SK-N-SH (cell line): ENCODE measurements around the gene NSUN7. TPM values are rescaled to one million over a fixed set of nuclear protein-coding genes. Genes with fewer than 3 reads are reported as not detected.

Source experiments
- CTCF ChIA-PET: fragments of 300-600, 350-600 bp; formaldehyde crosslinking; extraction: SDS; loops from one replicate; lab custom pipeline; 2021; lab: Yijun Ruan, JAX
- POLR2A ChIA-PET: fragments of 350-600 bp; sonication (Branson Sonifier 250); formaldehyde crosslinking; extraction: SDS; loops from one replicate; lab custom pipeline; 2020; ENCODE audit warnings: antibody characterized with exemption, inconsistent platforms; lab: Yijun Ruan, JAX
- DNase-seq: peaks from one replicate; pipeline ENCODE4 v3.0.0; 2012
- H2AFZ ChIP-seq: fragments of 200-600 bp; sonication (generic); 2 replicates; pipeline ENCODE4 v1.8.1; 2016; ENCODE audit warnings: antibody characterized with exemption, mild to moderate bottlenecking, low read depth
- H3F3A ChIP-seq: fragments of 200-600 bp; sonication (generic); replicated peaks from 2 replicates; pipeline ENCODE3; 2016; ENCODE audit warnings: antibody characterized with exemption, mild to moderate bottlenecking; ENCODE audit not compliant: insufficient read depth
- H3K27ac ChIP-seq, 2 experiments: fragments of 200-500 bp in 1 of 2; fragments of 200-600 bp in 1 of 2; sonication (Bioruptor generic) in 1 of 2; sonication (generic), shearing (Covaris generic) in 1 of 2; 2 replicates each; pipeline versions ENCODE4 v1.5.1 to v1.6.1; 2014 to 2016; ENCODE audit warnings: low read depth in 2 of 2, inconsistent platforms in 1 of 2, low read length in 1 of 2, mild to moderate bottlenecking in 1 of 2, mixed read lengths in 1 of 2
- H3K27me3 ChIP-seq: fragments of 200-600 bp; sonication (generic), shearing (Covaris generic); 2 replicates; pipeline ENCODE4 v1.6.1; 2016; ENCODE audit warnings: mixed run types; ENCODE audit not compliant: insufficient read depth
- H3K36me3 ChIP-seq, 2 experiments: fragments of 200-500 bp in 1 of 2; fragments of 200-600 bp in 1 of 2; sonication (Bioruptor generic) in 1 of 2; sonication (generic) in 1 of 2; replicated peaks in 1 of 2; 2 replicates each; pipeline versions ENCODE3 to v1.5.1; 2014 to 2016; ENCODE audit warnings: low read length in 1 of 2, mild to moderate bottlenecking in 1 of 2; ENCODE audit not compliant: insufficient read depth in 2 of 2, control insufficient read depth in 1 of 2
- H3K4me1 ChIP-seq, 2 experiments: fragments of 200-500 bp in 1 of 2; fragments of 200-600 bp in 1 of 2; sonication (Bioruptor generic) in 1 of 2; sonication (generic), shearing (Covaris generic) in 1 of 2; 2 replicates each; pipeline versions ENCODE4 v1.5.1 to v1.6.1; 2014 to 2016; ENCODE audit warnings: low read depth in 1 of 2, low read length in 1 of 2, mixed run types in 1 of 2; ENCODE audit not compliant: insufficient read depth in 2 of 2, control insufficient read depth in 1 of 2
- H3K4me2 ChIP-seq: fragments of 200-600 bp; sonication (generic), shearing (Covaris generic); 2 replicates; pipeline ENCODE4 v1.6.1; 2017; ENCODE audit warnings: mixed run types
- H3K4me3 ChIP-seq, 2 experiments: fragments of 200-500 bp in 1 of 2; fragments of 200-600 bp in 1 of 2; sonication (Bioruptor generic) in 1 of 2; sonication (generic), shearing (Covaris generic) in 1 of 2; 2 replicates each; pipeline versions ENCODE4 v1.5.1 to v1.8.1; 2014 to 2016; ENCODE audit warnings: low read depth in 2 of 2, inconsistent platforms in 1 of 2, low read length in 1 of 2, mild to moderate bottlenecking in 1 of 2, mixed read lengths in 1 of 2, moderate library complexity in 1 of 2
- H3K79me2 ChIP-seq: fragments of 200-600 bp; sonication (generic); 2 replicates; pipeline ENCODE4 v1.8.1; 2017; ENCODE audit warnings: mild to moderate bottlenecking; ENCODE audit not compliant: insufficient read depth
- H3K9ac ChIP-seq: fragments of 200-600 bp; sonication (generic); 2 replicates; pipeline ENCODE4 v1.6.1; 2017; ENCODE audit warnings: mixed run types
- H3K9me2 ChIP-seq: fragments of 200-600 bp; sonication (generic); 2 replicates; pipeline ENCODE4 v1.6.1; 2017; ENCODE audit warnings: mixed run types
- H3K9me3 ChIP-seq: fragments of 200-600 bp; sonication (generic); 2 replicates; pipeline ENCODE4 v1.6.1; 2017; ENCODE audit warnings: mixed run types, mild to moderate bottlenecking, moderate library complexity
- H4K20me1 ChIP-seq: fragments of 200-600 bp; sonication (generic); 2 replicates; pipeline ENCODE4 v1.6.1; 2017; ENCODE audit warnings: mild to moderate bottlenecking, mixed run types; ENCODE audit not compliant: insufficient read depth
- CTCF ChIP-seq: fragments of 200-600 bp; sonication (generic); IDR thresholded peaks from 2 replicates; pipeline ENCODE4 v1.6.1; 2017; ENCODE audit warnings: antibody characterized with exemption, mild to moderate bottlenecking, moderate library complexity
- ELF1 ChIP-seq: IDR thresholded peaks from 2 replicates; pipeline ENCODE4 v1.4.0; 2012
- EZH2phosphoT487 ChIP-seq: fragments of 200-600 bp; sonication (generic); IDR thresholded peaks from 2 replicates; pipeline ENCODE4 v1.6.1; 2017; ENCODE audit warnings: low read depth, mixed run types, mild to moderate bottlenecking, antibody characterized with exemption, moderate library complexity, borderline replicate concordance
- FOSL2 ChIP-seq: IDR thresholded peaks from 2 replicates; pipeline ENCODE4 v1.4.0; 2012; ENCODE audit warnings: low read depth, mild to moderate bottlenecking, moderate library complexity, borderline replicate concordance
- FOXJ3 ChIP-seq: sonication (generic); formaldehyde crosslinking; IDR thresholded peaks from 2 replicates; pipeline ENCODE4 v1.5.1; 2020; ENCODE audit warnings: mild to moderate bottlenecking, missing genetic modification reagents
- GABPA ChIP-seq: IDR thresholded peaks from 2 replicates; pipeline ENCODE4 v1.4.0; 2012; ENCODE audit warnings: low read depth, mild to moderate bottlenecking
- IRF3 ChIP-seq: fragments of 150-350 bp; IDR thresholded peaks from 2 replicates; pipeline ENCODE4 v1.6.1; 2016; ENCODE audit warnings: mild to moderate bottlenecking, low read depth, low read length
- PBX3 ChIP-seq: IDR thresholded peaks from 2 replicates; pipeline ENCODE4; 2012
- RAD21 ChIP-seq: IDR thresholded peaks from 2 replicates; pipeline ENCODE4 v1.6.1; 2012; ENCODE audit warnings: mild to moderate bottlenecking, low read length
- RCOR1 ChIP-seq: fragments of 150-350 bp; IDR thresholded peaks from 2 replicates; pipeline ENCODE4 v1.6.1; 2017; ENCODE audit warnings: antibody characterized with exemption, low read length
- RXRA ChIP-seq: IDR thresholded peaks from 2 replicates; pipeline ENCODE4 v1.4.0; 2012; ENCODE audit warnings: low read depth, mild to moderate bottlenecking, borderline replicate concordance
- TCF12 ChIP-seq: IDR thresholded peaks from 2 replicates; pipeline ENCODE4 v1.4.0; 2012
- USF1 ChIP-seq: IDR thresholded peaks from 2 replicates; pipeline ENCODE4 v1.4.0; 2012; ENCODE audit warnings: low read depth, borderline replicate concordance
- YY1 ChIP-seq: IDR thresholded peaks from 2 replicates; pipeline ENCODE4 v1.4.0; 2012; ENCODE audit warnings: low read depth, mild to moderate bottlenecking
- WGBS: methylation state at CpG from one replicate; pipeline ENCODE4 v1.1.6; 2017; ENCODE audit warnings: low lambda C conversion rate; 5-methylcytosine and 5-hydroxymethylcytosine counted together
- polyA plus RNA-seq, 3 experiments: library from polyadenylated mRNA; depleted of rRNA; stranded (reverse); fragments of >200 nt; gene quantifications; 2 replicates each; pipeline ENCODE4 v1.2.3, GENCODE V29; 2012

Gene NSUN7
- polyA plus RNA-seq, 1 of the 3 experiments (the other 2 are of a cell fraction) = 0.28 TPM

GRCh38 chr4:40848940-40849339, 99.2 kb downstream of the NSUN7 start:
- H3F3A ChIP-seq = no peaks in the 10 kb centered on the region
- peaks cover 0 to 20% of the 10 kb centered on the region in 2 experiments; a peak in 1 of 4 replicates for H3K4me1 ChIP-seq
- POLR2A ChIA-PET = no interaction called here
- no peaks in the 10 kb centered on the region for H4K20me1 ChIP-seq
- H3K4me2 ChIP-seq = no peak overlapping the region
- H3K9me3 ChIP-seq = no peaks in the 10 kb centered on the region
- H3K27ac ChIP-seq = 0 out of 4 replicates have a peak overlapping the region, but pooled peaks of 1 of the 2 experiments have one; percentile 11
- TF ChIP-seq USF1 (no peak), PBX3 (peak; percentile 50)
- TF ChIP-seq, all 33 proteins: peak for 1
- H3K27me3 ChIP-seq = no peaks in the 10 kb centered on the region
- H3K4me3 ChIP-seq = no peak overlapping the region
- no peak for DNase-seq
- peaks cover 0 to 7% of the 10 kb centered on the region in 2 experiments for H3K36me3 ChIP-seq
- H3K79me2 ChIP-seq = no peaks in the 10 kb centered on the region; the same call in none of the 2 replicates
- WGBS = 68% methylated on average over 3 of the region's 3 CpGs
- H3K9ac ChIP-seq = no peak overlapping the region
- no peaks in the 10 kb centered on the region for H3K9me2 ChIP-seq
- CTCF ChIA-PET = interaction anchor here (0.6 to 2.2 kb wide), 4 partner anchors 8 to 383 kb away, joined by 3 to 7 read pairs (median 6); no protein-coding TSS in a partner anchor
- H2AFZ ChIP-seq = no peak overlapping the region

- Histone ChIP-seq H3F3A (no peaks in the 10 kb centered on the region), H4K20me1 (no peaks in the 10 kb centered on the region), H3K9ac (no peak overlapping the region), H3K27ac (no peak overlapping the region), H3K4me1 (peaks cover 0 to 10% of the 10 kb centered on the region in 2 experiments; a peak in 1 of 4 replicates), H3K4me2 (no peak overlapping the region), H2AFZ (no peak overlapping the region), H3K4me3 (no peak overlapping the region), H3K9me2 (no peaks in the 10 kb centered on the region), H3K36me3 (peaks cover 0 to 5% of the 10 kb centered on the region in 2 experiments), H3K79me2 (no peaks in the 10 kb centered on the region; the same call in none of the 2 replicates), H3K9me3 (no peaks in the 10 kb centered on the region), H3K27me3 (no peaks in the 10 kb centered on the region)
- CTCF ChIA-PET = interaction anchor here (2.1 kb wide), 1 partner anchor 10 kb away, joined by 7 read pairs; no protein-coding TSS in a partner anchor
- 94% methylated on average over 4 of the region's 4 CpGs for WGBS
- DNase-seq = no peak
- POLR2A ChIA-PET = no interaction called here
- TF ChIP-seq YY1 = no peak
Measured at GRCh38 chr4:40850496-40850895, 100.7 kb downstream of the NSUN7 start.

- Histone ChIP-seq H3K4me2 (no peak overlapping the region), H3F3A (peaks cover 2% of the 10 kb centered on the region), H4K20me1 (no peaks in the 10 kb centered on the region), H2AFZ (no peak overlapping the region), H3K4me3 (peak overlapping the region in 1 of 2 experiments; percentile 48; a peak in 2 of 4 replicates), H3K9ac (no peak overlapping the region), H3K27me3 (no peaks in the 10 kb centered on the region), H3K36me3 (peaks cover 0 to 15% of the 10 kb centered on the region in 2 experiments), H3K79me2 (no peaks in the 10 kb centered on the region; the same call in 1 of the 2 replicates), H3K9me3 (no peaks in the 10 kb centered on the region), H3K27ac (peak overlapping the region in 1 of 2 experiments; percentile 24; a peak in 1 of 4 replicates), H3K4me1 (no peaks in the 10 kb centered on the region; a peak in 1 of 4 replicates), H3K9me2 (no peaks in the 10 kb centered on the region)
- CTCF ChIA-PET = interaction anchor here (0.9 to 2.5 kb wide), 5 partner anchors 10 to 120 kb away, joined by 3 to 16 read pairs (median 3); no protein-coding TSS in a partner anchor
- POLR2A ChIA-PET = interaction anchor here (0.6 kb wide), 2 partner anchors 367 to 1303 kb away, joined by 3 to 4 read pairs; no protein-coding TSS in a partner anchor
- whole genome bisulfite sequencing = 68% methylated on average over 15 of the region's 16 CpGs
- DNase-seq = no peak
- no peak for TF ChIP-seq FOSL2
- no peak for TF ChIP-seq PBX3
- TF ChIP-seq RCOR1 = no peak
- no peak for TF ChIP-seq TCF12
- no peak for TF ChIP-seq RAD21
- no peak for TF ChIP-seq FOXJ3 (CRISPR knock-in tag)
- TF ChIP-seq EZH2phosphoT487 = no peak
- TF ChIP-seq ELF1 = no peak
- no peak for TF ChIP-seq GABPA
- TF ChIP-seq IRF3 = no peak
- no peak for TF ChIP-seq RXRA
- TF ChIP-seq CTCF = no peak
Measured at GRCh38 chr4:40856277-40856839, 106.6 kb downstream of the NSUN7 start.
